ENCODE data around the gene ABHD3.

GRCh38 chr18:21605213-21605612, 99.4 kb downstream of the ABHD3 start:
- TF ChIP-seq POLR2A (IDR thresholded peaks at IDR 0.05) (no peak), CTCF (IDR thresholded peaks at IDR 0.05) (no peak), EP300 (IDR thresholded peaks at IDR 0.05) (no peak), POLR2AphosphoS5 (IDR thresholded peaks at IDR 0.05) (peak in 2 of 3 donors; percentile 34 to 66)
